Prostate gland (tissue), 2 donors: ENCODE measurements around the gene SPEF1. TPM values are rescaled to one million over a fixed set of nuclear protein-coding genes. Genes with fewer than 3 reads are reported as not detected.
A peak's percentile ranks its signal among the peaks of the same experiment; 100 is the strongest.

Source experiments
- DNase-seq: peaks from one replicate; pipeline ENCODE4 v3.0.0-alpha.2; 2019; ENCODE audit warnings: low spot score
- H3K27ac ChIP-seq, 2 donors: fragments of 200-600 bp; sonication (generic); 2 replicates each; pipeline ENCODE4 v1.5.1; 2017 to 2019
- H3K27me3 ChIP-seq: fragments of 200-600 bp; sonication (generic); replicated peaks from 2 replicates; pipeline ENCODE4 v1.5.1; 2019; ENCODE audit not compliant: insufficient read depth
- H3K36me3 ChIP-seq, 2 donors: fragments of 200-600 bp; sonication (generic); 1 replicate in 1 of 2; 2 replicates in 1 of 2; pipeline versions ENCODE4 v1.5.1 to v1.8.1; 2017 to 2019
- H3K4me1 ChIP-seq: fragments of 200-600 bp; sonication (generic); replicated peaks from 2 replicates; pipeline ENCODE4 v1.5.1; 2019
- H3K4me3 ChIP-seq, 2 donors: fragments of 200-600 bp; sonication (generic); 2 replicates each; pipeline ENCODE4 v1.5.1; 2017 to 2019
- H3K9me3 ChIP-seq: fragments of 200-600 bp; sonication (generic); 2 replicates; pipeline ENCODE4 v1.5.1; 2017
- CTCF ChIP-seq, 4 experiments: fragments of 200-600 bp in 2 of 4; fragments of 450-650 bp in 2 of 4; sonication (generic) in 2 of 4; IDR thresholded peaks; 1 replicate in 3 of 4; 2 replicates in 1 of 4; pipeline ENCODE4 v1.5.1; 2016 to 2019; ENCODE audit warnings: antibody characterized with exemption in 4 of 4, mild to moderate bottlenecking in 2 of 4, moderate library complexity in 2 of 4
- POLR2A ChIP-seq: fragments of 450-650 bp; IDR thresholded peaks from one replicate; pipeline ENCODE4 v1.6.1; 2016; ENCODE audit warnings: antibody characterized with exemption, mild to moderate bottlenecking
- POLR2AphosphoS5 ChIP-seq: sonication (generic); formaldehyde crosslinking; IDR thresholded peaks from one replicate; pipeline ENCODE4 v1.6.1; 2017; ENCODE audit warnings: antibody characterized with exemption
- WGBS: methylation state at CpG from one replicate; pipeline ENCODE4 v1.1.5; 2018; 5-methylcytosine and 5-hydroxymethylcytosine counted together
- intact Hi-C: fragments of 100-400 bp; cut with DNase I; formaldehyde crosslinking; loops from one replicate; pipeline ENCODE4 v1.14.2; 2022
- total RNA-seq, 2 donors: library from RNA; depleted of rRNA; stranded (reverse); fragments of >200 nt; gene quantifications; one replicate each; pipeline ENCODE4 v1.1.0, GENCODE V29; 2016

Gene SPEF1
- total RNA-seq, 2 donors from 2014 or later = 1.6 TPM; not detected in 1

DNA sequence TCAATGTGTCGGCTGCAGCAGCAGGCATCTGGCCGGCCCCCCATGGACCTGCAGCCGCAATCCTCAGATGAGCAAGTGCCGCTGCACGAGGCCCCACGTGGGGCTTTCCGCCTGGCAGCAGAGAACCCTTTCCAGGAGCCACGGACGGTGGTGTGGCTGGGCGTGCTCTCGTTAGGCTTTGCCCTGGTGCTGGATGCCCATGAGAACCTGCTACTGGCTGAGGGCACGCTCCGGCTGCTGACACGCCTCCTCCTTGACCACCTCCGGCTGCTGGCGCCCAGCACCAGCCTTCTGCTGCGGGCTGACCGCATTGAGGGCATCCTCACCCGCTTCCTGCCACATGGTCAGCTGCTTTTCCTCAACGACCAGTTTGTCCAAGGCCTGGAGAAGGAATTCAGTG is 42.6 kb upstream of the SPEF1 start:
- no peaks in the 10 kb centered on the region for H3K9me3 ChIP-seq
- intact Hi-C loops = no loop called here
- no peak overlapping the region for H3K4me3 ChIP-seq
- no peak overlapping the region for H3K27ac ChIP-seq
- 90% methylated on average over 19 of the region's 20 CpGs for WGBS
- no peaks in the 10 kb centered on the region for H3K27me3 ChIP-seq
- H3K4me1 ChIP-seq = no peaks in the 10 kb centered on the region
- no peak for TF ChIP-seq POLR2AphosphoS5
- no peak for TF ChIP-seq CTCF (IDR thresholded peaks at IDR 0.05)
- TF ChIP-seq POLR2A = no peak
- H3K36me3 ChIP-seq = peaks cover 0 to 6% of the 10 kb centered on the region in 2 donors
- DNase-seq = no peak

- TF ChIP-seq POLR2A (no peak), CTCF (IDR thresholded peaks at IDR 0.05) (no peak), POLR2AphosphoS5 (no peak)
- Histone ChIP-seq H3K27me3 (no peaks in the 10 kb centered on the region), H3K4me1 (no peaks in the 10 kb centered on the region), H3K4me3 (no peak overlapping the region), H3K27ac (no peak overlapping the region), H3K36me3 (peaks cover 0 to 6% of the 10 kb centered on the region in 2 donors), H3K9me3 (no peaks in the 10 kb centered on the region)
- intact Hi-C loops = loop anchor here (2.0 kb wide), 1 partner anchor 25 kb away; the partner anchor contains the start of gene MAVS
- no peak for DNase-seq
- 94% methylated on average over 14 of the region's 14 CpGs for whole genome bisulfite sequencing
These were observed 40.7 kb upstream of the SPEF1 start for GRCh38 chr20:3821996-3822395.

- TF ChIP-seq POLR2A (no peak), CTCF (IDR thresholded peaks at IDR 0.05) (no peak), POLR2AphosphoS5 (no peak)
- intact Hi-C loops = loop anchor here (1.0 to 2.0 kb wide), 2 partner anchors 26 to 35 kb away; partner anchors contain the start of genes CENPB and MAVS
- H3K27me3 ChIP-seq = no peaks in the 10 kb centered on the region
- peak overlapping the region; percentile 59 to 63 for H3K4me3 ChIP-seq
- WGBS = 42% methylated on average over 20 of the region's 20 CpGs
- DNase-seq = no peak
- H3K27ac ChIP-seq = peak overlapping the region; percentile 99
- H3K36me3 ChIP-seq = peaks cover 0 to 6% of the 10 kb centered on the region in 2 donors
- H3K9me3 ChIP-seq = no peaks in the 10 kb centered on the region
- no peaks in the 10 kb centered on the region for H3K4me1 ChIP-seq
These were observed 39.9 kb upstream of the SPEF1 start for GRCh38 chr20:3820901-3821727.

DNA sequence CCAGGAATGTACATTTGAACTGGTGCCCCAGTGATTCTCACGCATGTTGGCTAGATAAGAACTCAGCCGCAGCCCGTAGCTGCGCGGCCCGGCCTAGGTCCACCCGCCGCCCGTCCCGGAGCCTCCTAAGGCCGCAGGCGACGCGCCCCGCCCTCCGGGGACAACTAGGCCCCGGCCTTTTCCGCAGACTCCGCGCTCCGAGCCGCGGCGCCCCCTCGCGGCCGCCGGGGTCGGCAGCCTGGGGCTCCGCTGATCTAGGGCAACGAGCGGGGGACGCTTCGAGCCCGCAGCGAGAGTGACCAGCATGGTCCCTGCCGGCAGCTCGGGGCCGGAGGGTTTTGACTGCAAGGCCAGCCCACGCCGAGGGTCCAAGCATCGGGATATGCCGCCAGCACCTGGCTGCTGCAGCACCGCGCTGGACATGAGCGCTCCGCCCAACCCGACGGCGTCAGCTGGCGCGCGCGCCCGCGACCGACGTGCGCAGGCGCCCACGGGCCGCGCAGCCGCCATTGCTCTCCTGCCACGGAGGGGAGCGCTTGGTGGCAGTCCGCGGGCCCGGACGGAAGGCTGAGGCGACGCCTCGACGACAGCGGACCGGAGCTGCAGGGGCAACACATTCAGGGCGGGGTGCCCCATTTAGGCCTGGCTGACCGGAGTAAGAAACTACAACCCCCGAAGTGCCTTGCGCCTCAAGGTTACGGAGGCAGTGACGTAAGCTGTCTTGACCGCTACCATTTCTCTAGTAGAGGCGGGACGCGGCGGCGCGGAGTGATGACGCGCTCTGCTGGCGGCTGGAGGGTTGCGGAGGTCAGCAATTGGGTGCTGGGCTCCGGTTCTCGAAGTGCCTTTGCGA is 39.0 kb upstream of the SPEF1 start, which contains the start of gene AP5S1:
Gene AP5S1 (plus strand): TSS at position 500 of the 853 bp plus-strand sequence. CDS start 1,571 bp downstream, outside the sequence.
- H3K27me3 ChIP-seq = no peaks in the 10 kb centered on the region
- peak within 1 kb of the TSS; percentile 99 for H3K27ac ChIP-seq
- peak within 1 kb of the TSS; percentile 59 to 63 for H3K4me3 ChIP-seq
- peak; percentile 97 for DNase-seq
- TF ChIP-seq CTCF (IDR thresholded peaks at IDR 0.05) (peak; percentile 98 to 100 (median 100)), POLR2A (peak; percentile 29), POLR2AphosphoS5 (peak; percentile 94)
- intact Hi-C loops = loop anchor here (1.0 to 2.0 kb wide), 2 partner anchors 27 to 34 kb away; partner anchors contain the start of genes CENPB and MAVS
- H3K9me3 ChIP-seq = no peaks in the 10 kb centered on the region
- peaks cover 0 to 6% of the 10 kb centered on the region in 2 donors for H3K36me3 ChIP-seq
- under 1% methylated on average over 83 of the region's 96 CpGs for WGBS
- no peaks in the 10 kb centered on the region for H3K4me1 ChIP-seq
